ENCODE data around the gene CTNNA1. TPM values are rescaled to one million over a fixed set of nuclear protein-coding genes. Genes with fewer than 3 reads are reported as not detected.

CTNNA1 gene
- total RNA-seq, 4 donors from 2014 or later = 239 to 305 (median 277) TPM

DNA sequence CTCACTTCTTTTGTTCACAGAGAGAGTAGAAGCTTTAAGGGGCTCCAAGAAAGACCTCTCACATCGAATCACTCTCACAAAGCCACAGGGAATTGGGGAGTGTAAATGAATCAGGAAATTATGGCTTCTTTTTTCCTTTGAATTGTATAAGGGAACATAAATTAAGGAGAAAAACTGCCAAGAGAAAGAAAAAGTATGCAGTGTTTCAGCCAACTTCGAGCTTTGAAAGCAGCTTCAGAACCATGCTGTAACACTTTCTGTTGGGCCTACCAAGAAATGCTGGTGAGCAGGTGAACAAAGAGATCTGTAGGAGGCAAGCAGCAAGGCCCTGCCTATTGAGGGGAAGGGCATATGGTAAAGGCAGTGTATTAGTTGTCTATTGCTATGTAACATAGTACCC lies 33.4 kb upstream of the CTNNA1 start:
- no peak for TF ChIP-seq CTCF (IDR thresholded peaks at IDR 0.05; ENCODE audit: low read depth)

DNA sequence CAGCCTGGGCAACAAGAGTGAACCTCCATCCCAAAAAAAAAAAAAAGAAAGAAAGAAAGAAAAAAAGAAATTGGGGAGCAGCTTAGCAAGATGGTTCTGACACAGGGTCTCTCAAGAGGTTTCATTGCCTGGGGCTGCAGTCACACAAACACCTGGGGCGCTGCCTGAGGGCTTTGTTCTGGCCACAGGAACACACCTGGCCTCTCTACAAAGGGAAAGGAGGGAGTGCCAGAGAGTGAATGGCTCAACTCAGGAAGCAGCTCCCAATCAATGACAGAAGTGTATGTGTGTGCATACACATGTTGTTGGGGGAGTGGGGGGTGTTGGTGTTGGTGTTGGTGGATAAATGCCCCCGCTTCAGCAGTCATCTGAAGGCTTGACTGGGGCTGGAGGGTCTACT lies 32.4 kb upstream of the CTNNA1 start:
- TF ChIP-seq CTCF (IDR thresholded peaks at IDR 0.05; ENCODE audit: low read depth) = no peak

DNA sequence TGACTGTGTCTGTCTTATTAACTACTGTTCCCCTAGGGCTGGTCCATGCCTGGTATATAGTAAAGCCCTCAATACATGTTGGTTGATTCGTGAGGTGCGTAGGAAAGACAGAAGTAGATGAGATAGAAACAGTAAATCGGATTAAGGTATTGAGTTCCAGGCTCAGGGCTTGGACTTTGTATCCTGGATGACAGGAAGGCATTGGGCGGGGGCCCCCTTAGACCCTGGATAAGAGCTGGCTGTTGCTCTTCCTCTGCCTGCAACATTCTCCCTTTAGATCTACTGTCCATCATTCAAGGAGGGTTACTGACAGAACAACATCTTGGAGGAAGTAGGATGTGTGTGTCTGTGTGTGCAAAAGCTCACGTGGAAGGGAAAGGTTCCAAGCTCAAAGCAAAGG lies 31.2 kb upstream of the CTNNA1 start:
- no peak for TF ChIP-seq CTCF (IDR thresholded peaks at IDR 0.05; ENCODE audit: low read depth)

DNA sequence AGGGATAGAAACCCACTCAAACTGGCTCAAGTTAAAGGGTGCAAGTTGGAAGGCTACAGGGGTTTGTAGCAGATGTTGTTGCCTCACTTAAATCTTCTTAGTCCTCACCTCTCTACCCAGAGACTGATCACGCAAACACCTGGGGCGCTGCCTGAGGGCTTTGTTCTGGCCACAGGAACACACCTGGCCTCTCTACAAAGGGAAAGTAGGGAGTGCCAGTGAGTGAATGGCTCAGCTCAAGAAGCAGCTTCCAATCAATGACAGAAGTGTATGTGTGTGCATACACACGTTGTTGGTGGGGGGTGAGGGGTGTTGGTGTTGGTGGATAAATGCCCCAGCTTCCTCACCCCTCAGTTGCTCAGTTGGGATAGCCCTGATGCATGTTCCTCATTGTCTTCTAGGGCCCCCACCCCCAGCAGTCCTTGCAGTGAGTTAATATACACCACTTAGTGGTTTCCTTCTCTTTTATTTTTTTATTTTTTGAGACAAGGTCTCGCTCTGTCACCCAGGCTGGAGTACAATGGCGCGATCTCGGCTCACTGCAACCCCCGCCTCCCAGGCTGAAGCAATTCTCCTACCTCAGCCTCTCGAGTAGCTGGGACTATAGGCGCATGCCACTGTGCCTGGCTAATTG lies 30.6 kb upstream of the CTNNA1 start:
- TF ChIP-seq CTCF (IDR thresholded peaks at IDR 0.05; ENCODE audit: low read depth) = no peak

DNA sequence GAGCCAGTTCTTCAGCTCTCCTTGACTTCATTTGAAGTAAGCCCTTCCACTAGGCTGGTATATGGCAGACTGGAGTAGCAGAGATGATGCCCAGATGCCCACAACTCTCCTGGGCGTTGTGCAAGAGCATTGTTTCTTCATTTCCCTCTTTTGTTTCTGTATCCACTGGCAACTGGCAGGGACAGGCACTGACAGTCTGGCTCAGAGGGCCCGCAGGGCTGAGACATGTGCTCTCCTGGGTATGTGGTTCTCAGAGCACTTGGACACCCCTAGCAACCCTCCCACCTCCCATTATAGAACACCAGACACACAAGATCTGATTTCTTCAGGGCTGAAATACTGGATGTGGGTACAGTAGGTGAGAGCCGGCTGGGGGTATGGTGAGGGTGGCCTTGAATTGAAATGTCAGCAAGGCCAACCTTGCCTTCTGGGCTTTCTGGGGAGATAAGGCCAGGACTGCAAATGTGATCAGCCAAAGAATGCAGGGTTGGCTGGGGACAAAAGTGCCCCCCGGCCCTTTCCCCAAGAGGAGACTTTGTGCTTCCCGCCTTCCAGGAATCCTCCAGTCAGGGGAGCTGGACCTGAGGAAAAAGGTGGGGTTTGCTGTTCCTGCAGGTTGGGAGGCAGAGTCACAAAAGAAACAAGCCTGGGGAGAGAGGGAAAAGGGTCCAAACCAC lies 28.6 kb upstream of the CTNNA1 start:
- no peak for TF ChIP-seq CTCF (IDR thresholded peaks at IDR 0.05; ENCODE audit: low read depth)

DNA sequence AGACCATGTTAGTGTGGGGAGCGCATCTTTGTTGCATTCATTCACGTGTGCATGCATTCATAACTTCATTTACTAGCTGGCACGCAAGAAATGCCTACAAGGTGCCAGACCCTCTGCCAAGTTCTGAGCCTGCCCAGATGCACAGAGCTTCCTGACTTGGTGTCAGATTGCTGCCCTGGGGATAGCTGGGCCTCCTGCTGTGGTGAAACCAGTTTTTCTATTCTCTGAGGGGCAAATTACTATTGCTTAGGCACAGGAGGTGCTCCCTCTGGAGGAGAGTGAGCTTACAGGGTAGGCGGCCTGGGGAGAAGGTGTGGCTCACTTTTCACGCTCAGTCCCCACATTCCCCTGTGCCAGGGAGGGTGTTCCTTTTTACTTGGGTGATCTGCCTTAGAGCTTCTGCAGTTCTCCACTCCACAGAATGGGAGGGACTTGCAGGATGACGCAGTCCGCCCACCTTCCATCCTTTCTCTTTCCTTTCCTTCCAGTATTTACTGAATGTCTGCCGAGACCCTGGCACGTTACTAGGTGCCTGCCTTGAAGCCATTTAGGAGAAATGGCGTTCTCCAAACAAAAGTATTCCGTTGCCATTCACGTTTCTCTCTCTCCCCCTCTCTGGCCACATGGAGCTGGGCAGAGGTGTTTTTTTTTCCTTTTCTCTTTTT lies 27.9 kb upstream of the CTNNA1 start:
- no peak for TF ChIP-seq CTCF (IDR thresholded peaks at IDR 0.05; ENCODE audit: low read depth)

- no peak for TF ChIP-seq CTCF (IDR thresholded peaks at IDR 0.05; ENCODE audit: low read depth)
Measured at GRCh38 chr5:138725818-138726416, 27.3 kb upstream of the CTNNA1 start.
